ENCODE results near the gene RFWD3. TPM values are rescaled to one million over a fixed set of nuclear protein-coding genes. Genes with fewer than 3 reads are reported as not detected.

Gene RFWD3
- total RNA-seq, 3 donors from 2014 or later (not counting 1 experiment from before 2014, with no cell fraction given), result 41.1 to 53.4 (median 47.5) TPM

DNA sequence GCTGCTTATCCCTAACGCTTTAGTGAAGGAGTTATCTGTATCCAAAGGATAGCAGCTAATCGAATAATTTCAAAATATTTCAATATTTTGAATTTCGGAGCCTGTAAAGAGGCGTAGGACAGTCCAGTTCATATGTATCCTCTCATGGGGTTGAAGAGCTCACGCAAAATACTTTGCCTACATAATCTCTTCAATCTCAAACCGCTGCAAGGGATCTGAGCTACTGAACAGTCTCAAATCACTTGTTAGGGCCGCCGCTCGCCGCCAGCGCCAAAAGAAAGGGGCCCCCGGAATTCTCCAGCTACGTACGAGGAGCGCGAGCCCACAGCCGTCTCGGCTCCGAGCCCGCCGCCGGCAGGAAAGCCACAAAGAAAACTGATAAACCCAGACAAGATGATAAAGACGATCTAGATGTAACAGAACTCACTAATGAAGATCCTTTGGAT is 601 bp upstream of the RFWD3 start:
- ATAC-seq, result no peak

DNA sequence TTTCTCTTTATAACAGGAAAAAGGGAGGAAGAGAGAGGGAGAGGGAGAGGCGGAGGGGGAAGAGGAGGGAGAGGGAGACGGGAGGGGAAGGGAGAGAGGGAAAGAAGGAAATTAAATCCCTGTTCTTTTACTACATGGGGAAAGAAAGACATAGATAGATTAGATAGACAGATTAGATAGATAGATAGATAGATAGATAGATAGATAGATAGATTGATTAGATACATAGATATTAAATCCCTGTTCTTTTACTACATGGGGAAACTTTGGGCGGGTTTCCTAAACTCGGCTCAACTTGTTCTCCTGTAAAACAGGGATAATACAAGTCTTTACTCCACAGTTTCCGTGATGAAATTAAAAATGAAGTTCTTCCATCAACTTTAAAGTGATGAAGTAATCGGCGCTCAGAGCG is 661 bp downstream of the RFWD3 start:
- H3K9me3 Mint-ChIP-seq, result no peaks in the 10 kb centered on the region
- Histone ChIP-seq H3K4me3 (ENCODE audit: low read length) (peak overlapping the region; percentile 79), H3K27me3 (ENCODE audit: control insufficient read depth, insufficient read depth, low read length) (no peaks in the 10 kb centered on the region), H3K4me1 (ENCODE audit: control insufficient read depth, insufficient read depth, low read length) (peaks cover 19% of the 10 kb centered on the region), H3K27ac (ENCODE audit: low read length) (no peak overlapping the region), H3K9me3 (ENCODE audit: control insufficient read depth, insufficient read depth, low read length) (no peaks in the 10 kb centered on the region), H3K36me3 (ENCODE audit: control insufficient read depth, insufficient read depth, low read length) (peaks cover 34% of the 10 kb centered on the region)
- DNase-seq (no peak), ATAC-seq (no peak)
- WGBS (ENCODE audit: insufficient coverage), result 0% methylated on average over 6 of the region's 8 CpGs
- H3K4me1 Mint-ChIP-seq, result peaks cover 25 to 38% of the 10 kb centered on the region in 2 donors
- peak overlapping the region; percentile 99 for H3K4me3 Mint-ChIP-seq
- TF ChIP-seq, protein P1, sequence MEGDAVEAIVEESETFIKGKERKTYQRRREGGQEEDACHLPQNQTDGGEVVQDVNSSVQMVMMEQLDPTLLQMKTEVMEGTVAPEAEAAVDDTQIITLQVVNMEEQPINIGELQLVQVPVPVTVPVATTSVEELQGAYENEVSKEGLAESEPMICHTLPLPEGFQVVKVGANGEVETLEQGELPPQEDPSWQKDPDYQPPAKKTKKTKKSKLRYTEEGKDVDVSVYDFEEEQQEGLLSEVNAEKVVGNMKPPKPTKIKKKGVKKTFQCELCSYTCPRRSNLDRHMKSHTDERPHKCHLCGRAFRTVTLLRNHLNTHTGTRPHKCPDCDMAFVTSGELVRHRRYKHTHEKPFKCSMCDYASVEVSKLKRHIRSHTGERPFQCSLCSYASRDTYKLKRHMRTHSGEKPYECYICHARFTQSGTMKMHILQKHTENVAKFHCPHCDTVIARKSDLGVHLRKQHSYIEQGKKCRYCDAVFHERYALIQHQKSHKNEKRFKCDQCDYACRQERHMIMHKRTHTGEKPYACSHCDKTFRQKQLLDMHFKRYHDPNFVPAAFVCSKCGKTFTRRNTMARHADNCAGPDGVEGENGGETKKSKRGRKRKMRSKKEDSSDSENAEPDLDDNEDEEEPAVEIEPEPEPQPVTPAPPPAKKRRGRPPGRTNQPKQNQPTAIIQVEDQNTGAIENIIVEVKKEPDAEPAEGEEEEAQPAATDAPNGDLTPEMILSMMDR (IDR thresholded peaks at IDR 0.05), result no peak
- peak overlapping the region; percentile 92 to 93 for H3K27ac Mint-ChIP-seq
- peaks cover 18% of the 10 kb centered on the region for H3K36me3 Mint-ChIP-seq
- intact Hi-C loops (cut with micrococcal nuclease), result loop anchor here (2.0 kb wide), 1 partner anchor 35 kb away; the partner anchor contains the start of gene MLKL
- H3K27me3 Mint-ChIP-seq (ENCODE audit: low read depth in 2 of 2), result no peaks in the 10 kb centered on the region

More for the DNA sequence above, 601 bp upstream of the RFWD3 start:
- H3K4me1 Mint-ChIP-seq, result peaks cover 20 to 27% of the 10 kb centered on the region in 2 donors
- Histone ChIP-seq H3K4me1 (ENCODE audit: control insufficient read depth, insufficient read depth, low read length) (peaks cover 19% of the 10 kb centered on the region), H3K27me3 (ENCODE audit: control insufficient read depth, insufficient read depth, low read length) (no peaks in the 10 kb centered on the region), H3K27ac (ENCODE audit: low read length) (no peak overlapping the region), H3K36me3 (ENCODE audit: control insufficient read depth, insufficient read depth, low read length) (peaks cover 32% of the 10 kb centered on the region), H3K4me3 (ENCODE audit: low read length) (peak overlapping the region; percentile 54), H3K9me3 (ENCODE audit: control insufficient read depth, insufficient read depth, low read length) (no peaks in the 10 kb centered on the region)
- intact Hi-C loops (cut with micrococcal nuclease), result loop anchor here (2.0 kb wide), 1 partner anchor 34 kb away; the partner anchor contains the start of gene MLKL
- H3K27ac Mint-ChIP-seq, result peak overlapping the region; percentile 92 to 93
- DNase-seq, result peak; percentile 20 to 50
- WGBS (ENCODE audit: insufficient coverage), result 0% methylated on average over 22 of the region's 23 CpGs
- H3K27me3 Mint-ChIP-seq (ENCODE audit: low read depth in 2 of 2), result no peaks in the 10 kb centered on the region
- TF ChIP-seq, protein P1 (IDR thresholded peaks at IDR 0.05), result no peak
- H3K9me3 Mint-ChIP-seq, result no peaks in the 10 kb centered on the region
- H3K36me3 Mint-ChIP-seq, result peaks cover 26% of the 10 kb centered on the region
- H3K4me3 Mint-ChIP-seq, result peak overlapping the region; percentile 99

DNA sequence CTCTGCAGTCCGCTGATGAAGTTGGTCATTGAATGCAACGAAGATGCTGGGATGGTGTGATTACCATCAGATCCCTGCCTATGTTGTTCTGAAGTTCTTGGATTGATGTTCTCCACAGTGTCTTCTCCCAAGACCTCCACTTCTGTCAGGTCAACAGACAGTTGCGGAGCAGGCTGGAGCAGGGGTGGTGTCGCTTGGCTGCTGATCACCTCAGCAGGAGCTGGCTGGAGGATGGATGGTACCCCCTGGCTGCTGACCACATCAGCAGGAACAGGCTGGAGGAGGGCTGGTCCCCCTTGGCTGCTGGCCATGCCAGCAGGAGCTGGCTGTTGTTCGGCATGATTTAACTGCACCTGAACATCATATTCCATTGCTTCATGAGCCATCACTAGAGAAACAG is 5.6 kb downstream of the RFWD3 start:
- H3K27ac ChIP-seq (ENCODE audit: low read length), result no peak overlapping the region
- TF ChIP-seq, protein P1 (IDR thresholded peaks at IDR 0.05), result no peak
- H3K4me3 ChIP-seq (ENCODE audit: low read length), result no peak overlapping the region
- Mint-ChIP-seq H3K9me3 (no peaks in the 10 kb centered on the region), H3K27ac (no peak overlapping the region), H3K36me3 (peaks cover 27% of the 10 kb centered on the region), H3K27me3 (ENCODE audit: low read depth in 2 of 2) (no peaks in the 10 kb centered on the region), H3K4me3 (no peak overlapping the region), H3K4me1 (peaks cover 49 to 61% of the 10 kb centered on the region in 2 donors)
- peaks cover 30% of the 10 kb centered on the region for H3K4me1 ChIP-seq (ENCODE audit: control insufficient read depth, insufficient read depth, low read length)
- DNase-seq (no peak), ATAC-seq (no peak)
- H3K27me3 ChIP-seq (ENCODE audit: control insufficient read depth, insufficient read depth, low read length), result no peaks in the 10 kb centered on the region
- WGBS (ENCODE audit: insufficient coverage), result 99% methylated on average over 4 of the region's 5 CpGs
- peaks cover 69% of the 10 kb centered on the region for H3K36me3 ChIP-seq (ENCODE audit: control insufficient read depth, insufficient read depth, low read length)
- intact Hi-C loops (cut with micrococcal nuclease), result no loop called here
- no peaks in the 10 kb centered on the region for H3K9me3 ChIP-seq (ENCODE audit: control insufficient read depth, insufficient read depth, low read length)

DNA sequence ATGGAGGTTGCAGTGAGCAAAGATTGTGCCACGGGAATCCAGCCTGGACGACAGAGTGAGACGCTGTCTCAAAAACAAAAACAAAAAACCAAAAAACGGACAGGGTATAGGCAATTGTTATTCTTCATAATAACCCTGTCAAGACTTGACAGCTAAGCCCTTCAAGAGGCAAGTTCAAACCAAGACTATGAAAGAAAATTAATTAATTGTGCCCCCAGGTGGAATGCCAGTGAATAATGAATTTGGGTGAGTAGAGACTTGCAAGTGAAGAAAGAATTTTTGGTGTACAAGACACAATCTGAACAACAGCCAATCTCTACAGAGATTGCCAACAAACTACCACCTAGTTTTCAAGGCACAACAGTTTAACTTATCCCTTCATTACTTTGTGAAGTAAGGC is 6.3 kb downstream of the RFWD3 start:
- DNase-seq, result no peak
- intact Hi-C loops (cut with micrococcal nuclease), result no loop called here

More for the DNA sequence above, 6.3 kb downstream of the RFWD3 start:
- Mint-ChIP-seq H3K4me1 (peaks cover 49 to 66% of the 10 kb centered on the region in 2 donors), H3K4me3 (no peak overlapping the region), H3K27ac (peak overlapping the region in 1 of 2 donors; percentile 33), H3K9me3 (no peaks in the 10 kb centered on the region), H3K36me3 (peaks cover 27% of the 10 kb centered on the region), H3K27me3 (ENCODE audit: low read depth in 2 of 2) (no peaks in the 10 kb centered on the region)
- ATAC-seq, result no peak
- H3K36me3 ChIP-seq (ENCODE audit: control insufficient read depth, insufficient read depth, low read length), result peaks cover 73% of the 10 kb centered on the region
- no peaks in the 10 kb centered on the region for H3K9me3 ChIP-seq (ENCODE audit: control insufficient read depth, insufficient read depth, low read length)
- no peak overlapping the region for H3K27ac ChIP-seq (ENCODE audit: low read length)
- TF ChIP-seq, protein P1 (IDR thresholded peaks at IDR 0.05), result no peak
- WGBS (ENCODE audit: insufficient coverage), result 96% methylated on average over 4 of the region's 4 CpGs
- peaks cover 23% of the 10 kb centered on the region for H3K4me1 ChIP-seq (ENCODE audit: control insufficient read depth, insufficient read depth, low read length)
- H3K4me3 ChIP-seq (ENCODE audit: low read length), result no peak overlapping the region
- no peaks in the 10 kb centered on the region for H3K27me3 ChIP-seq (ENCODE audit: control insufficient read depth, insufficient read depth, low read length)
